HuH-7.5 (cell line): ENCODE data around the gene C4orf50.

Experiments
- DNase-seq: peaks from one replicate; pipeline ENCODE4 v3.0.0; 2011; ENCODE audit warnings: low spot score

Gene C4orf50

GRCh38 chr4:5943561-5943960 is 74.7 kb downstream of the C4orf50 start:
- DNase-seq = no peak

DNA sequence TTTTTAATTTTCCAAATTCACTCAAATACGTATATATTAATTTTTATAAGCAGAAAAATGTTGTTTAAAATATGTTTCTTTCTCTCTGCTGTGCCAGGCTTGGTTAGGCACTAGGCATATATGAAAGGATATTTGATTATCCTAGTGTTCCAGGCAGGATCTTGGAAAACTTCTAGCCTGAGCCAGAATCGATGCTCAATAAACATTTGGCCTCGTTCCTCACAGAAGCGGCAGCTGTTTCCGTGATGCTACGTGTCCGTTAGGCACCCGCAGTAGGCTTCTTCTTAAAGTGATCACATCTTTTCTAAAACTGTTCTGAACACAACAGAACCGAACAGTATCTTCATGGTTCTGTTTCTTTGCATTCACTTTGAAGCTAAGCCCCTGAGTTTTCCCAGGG is 75.3 kb downstream of the C4orf50 start:
- no peak for DNase-seq

DNA sequence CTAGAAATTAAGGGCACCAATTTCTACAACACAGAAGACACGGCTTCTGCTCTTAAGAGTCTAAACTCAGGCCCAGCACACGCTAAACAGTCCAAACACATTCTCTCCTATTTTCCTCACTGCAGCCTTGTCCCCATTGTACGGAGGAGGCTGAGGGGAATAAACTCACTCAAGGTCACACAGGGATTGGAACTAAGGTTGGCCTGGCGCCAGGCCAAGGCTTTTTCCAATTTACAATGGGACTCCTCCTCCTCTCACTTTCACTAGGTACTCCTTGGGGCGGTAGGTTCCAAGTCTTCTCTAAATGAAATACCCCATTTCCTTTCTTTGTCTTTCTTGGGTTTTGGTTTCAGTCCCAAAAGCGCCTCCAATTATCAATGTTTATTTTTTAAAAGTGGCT is 76.6 kb downstream of the C4orf50 start:
- DNase-seq = no peak

DNA sequence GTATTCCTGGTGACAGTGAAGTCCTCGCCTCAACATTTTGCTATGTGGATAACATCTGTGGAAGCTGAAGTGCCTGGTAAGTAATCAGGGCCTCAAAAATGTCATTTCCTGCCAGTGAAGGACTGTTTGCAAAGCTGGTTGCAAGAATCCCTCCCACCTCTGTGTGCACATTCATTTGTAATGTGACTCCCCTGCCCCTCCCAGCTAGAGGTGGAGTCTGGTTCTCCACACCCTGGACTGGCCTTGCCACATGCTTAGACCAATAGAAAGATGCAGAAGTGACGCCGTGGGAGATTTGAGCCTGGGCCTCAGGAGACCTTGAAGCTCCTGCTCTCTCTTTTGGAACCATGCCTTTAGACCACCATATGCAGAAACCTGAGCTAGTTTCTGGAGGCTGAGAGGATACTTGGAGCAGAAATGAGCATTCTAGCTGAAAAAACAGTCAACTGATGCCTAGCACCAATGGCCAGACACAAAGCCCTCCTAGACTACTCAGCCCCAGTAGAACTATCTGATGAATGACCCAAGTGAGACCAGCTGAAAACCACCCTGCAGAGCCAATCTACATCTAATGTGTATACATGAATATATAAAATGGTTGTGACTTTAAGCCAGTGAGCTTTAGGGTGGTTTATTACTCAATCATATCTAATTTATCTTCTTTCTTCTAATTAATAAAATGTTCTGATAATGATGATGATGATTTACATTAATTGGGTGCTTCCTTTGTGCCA is 77.6 kb downstream of the C4orf50 start:
- no peak for DNase-seq

DNA sequence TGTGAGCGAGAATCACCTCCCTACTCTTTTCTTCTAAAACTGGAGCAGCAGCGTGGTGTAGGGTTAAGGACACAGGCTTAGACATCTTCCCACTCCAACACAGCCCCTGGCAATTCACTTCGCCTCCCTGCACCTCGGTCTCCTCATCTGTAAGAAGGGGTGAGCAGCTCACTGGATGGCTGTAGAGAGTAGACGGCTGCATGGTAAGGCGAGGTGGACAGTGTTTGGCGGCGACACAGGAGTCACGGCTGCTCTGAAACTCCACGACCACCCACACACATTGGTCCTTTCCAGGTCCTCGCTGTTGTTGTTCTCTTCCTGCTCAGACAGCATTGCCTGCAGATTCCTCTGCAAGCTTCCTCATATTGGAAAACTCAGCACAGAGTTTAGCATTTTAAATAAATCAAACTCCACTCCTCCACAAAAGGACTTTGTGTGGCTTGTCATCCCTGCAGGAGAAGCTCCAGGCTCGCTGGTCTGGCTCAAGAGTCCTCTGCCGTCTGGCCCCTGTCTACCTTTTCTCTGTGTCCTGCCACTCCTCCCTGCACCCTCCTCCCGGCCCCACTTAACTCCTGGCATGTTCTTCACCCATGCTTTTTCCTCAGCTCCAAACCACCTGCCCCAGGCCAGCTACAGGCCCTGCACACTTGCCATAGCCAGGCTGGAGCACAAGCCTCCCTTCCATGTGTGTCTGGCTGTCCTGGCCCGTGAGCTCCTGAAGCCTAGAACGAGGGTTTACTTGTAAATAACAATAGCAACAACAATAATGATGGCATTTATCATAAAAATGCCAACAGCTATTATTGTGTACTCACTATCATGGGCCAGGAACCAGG is 84.0 kb downstream of the C4orf50 start:
- DNase-seq = no peak

DNA sequence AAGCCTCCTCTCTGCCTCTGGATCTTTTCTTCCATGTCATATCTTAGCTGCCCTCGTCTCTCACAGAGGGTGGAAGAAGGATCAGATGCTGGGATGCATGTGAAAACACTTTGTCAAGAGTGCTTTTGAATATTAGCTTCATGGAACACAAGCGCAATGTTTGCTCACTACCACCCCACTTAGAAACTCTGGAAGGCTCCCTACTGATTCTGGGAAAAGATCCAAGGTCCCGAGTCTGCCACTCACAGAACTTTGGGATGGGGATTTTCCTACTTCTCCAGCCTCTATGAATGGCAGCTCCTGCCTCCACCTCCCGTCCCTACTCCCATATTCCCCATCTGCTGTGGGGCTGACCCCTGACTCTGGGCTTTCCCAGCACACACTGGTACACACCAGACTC is 85.1 kb downstream of the C4orf50 start:
- no peak for DNase-seq

DNA sequence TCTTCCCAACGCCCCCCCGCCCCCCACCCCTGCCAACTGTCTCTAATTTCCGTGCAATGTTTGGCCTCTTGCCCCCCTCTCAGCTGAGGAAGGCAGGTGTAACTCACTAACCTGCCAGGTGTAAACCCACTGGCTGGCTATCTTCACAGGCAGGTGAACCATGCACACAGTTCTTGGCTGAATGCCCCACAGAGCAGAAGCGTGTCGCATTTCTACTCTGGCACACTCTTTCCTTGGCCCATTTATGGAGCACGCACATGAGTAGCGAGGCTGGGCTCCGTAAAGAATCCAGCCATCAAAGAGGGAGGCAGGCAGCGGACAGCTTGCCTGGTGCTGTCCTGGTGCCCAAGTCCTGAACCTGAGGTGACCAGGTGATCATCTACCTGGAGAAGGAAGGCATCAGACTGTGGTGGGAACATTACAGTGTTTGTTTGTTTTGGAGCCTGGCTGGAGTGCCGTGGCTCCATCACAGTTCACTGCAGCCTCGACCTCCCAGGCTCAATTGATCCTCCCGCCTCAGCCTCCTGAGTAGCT is 86.1 kb downstream of the C4orf50 start:
- no peak for DNase-seq

GRCh38 chr4:5931526-5931925 is 86.7 kb downstream of the C4orf50 start:
- DNase-seq = no peak

GRCh38 chr4:5930876-5931275 is 87.4 kb downstream of the C4orf50 start:
- DNase-seq = no peak

- DNase-seq = no peak
Observed at GRCh38 chr4:5930456-5930855, 87.8 kb downstream of the C4orf50 start.

DNA sequence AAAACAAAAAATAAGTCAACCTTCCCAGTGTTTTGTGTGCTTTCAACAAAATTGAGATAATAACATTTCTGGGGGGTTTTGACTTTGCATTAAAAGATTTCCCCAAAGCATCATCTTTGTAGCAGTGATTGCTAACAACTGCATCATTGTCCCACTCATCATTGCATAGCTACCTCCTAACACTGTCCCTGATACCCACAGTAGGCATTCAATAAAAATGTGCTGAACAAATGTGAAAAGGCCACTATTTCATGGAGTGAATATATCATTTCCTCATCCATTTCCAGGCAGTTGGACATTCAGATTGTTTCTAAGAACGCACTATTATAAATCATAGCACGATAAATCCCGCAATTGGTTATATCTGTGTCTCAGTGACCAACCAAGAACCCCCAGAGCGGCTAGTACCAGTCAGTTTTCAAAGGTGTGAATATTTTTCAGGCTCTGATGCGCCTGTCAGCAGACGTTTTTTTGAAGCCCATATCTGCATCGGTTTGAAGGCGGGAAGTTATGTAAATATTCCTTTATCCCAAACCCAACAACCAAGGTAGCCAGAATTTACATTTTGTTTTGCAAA is 89.3 kb downstream of the C4orf50 start:
- no peak for DNase-seq

DNA sequence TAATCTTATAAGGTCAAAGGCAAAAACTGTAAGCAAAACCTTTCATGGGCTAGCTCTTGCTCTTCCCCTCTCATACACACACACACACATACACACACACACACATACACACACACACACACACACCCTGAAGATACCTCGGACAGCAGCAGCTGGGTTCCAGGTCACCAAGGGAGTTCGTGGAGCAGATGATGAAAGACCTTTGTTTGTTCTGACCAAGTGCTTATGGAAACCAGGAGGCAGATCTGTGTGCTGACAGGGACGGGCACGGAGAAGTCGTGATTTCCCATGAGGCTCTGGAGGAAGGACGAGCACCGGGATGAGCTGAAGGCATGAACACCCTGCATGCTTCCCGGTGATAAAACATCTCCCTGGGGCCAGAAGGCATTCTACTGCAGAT is 90.0 kb downstream of the C4orf50 start:
- DNase-seq = no peak

DNA sequence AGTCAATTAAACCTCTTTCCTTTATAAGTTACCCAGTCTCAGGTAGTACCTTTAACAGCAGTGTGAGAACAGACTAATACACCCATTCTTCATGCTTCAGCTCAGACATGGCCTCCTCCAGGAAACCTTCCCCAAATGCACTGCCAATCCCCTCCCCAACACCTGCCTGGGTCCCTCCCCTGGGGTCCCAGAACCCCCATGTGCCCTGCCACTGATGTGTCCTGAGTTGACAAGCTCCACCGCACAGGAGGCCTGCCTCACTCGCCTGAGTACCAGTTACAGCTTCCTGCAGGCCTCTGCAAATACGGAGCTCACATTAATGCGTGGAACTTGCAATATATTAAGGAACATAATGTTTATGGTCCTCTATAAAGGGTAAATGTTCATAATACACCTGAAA is 90.5 kb downstream of the C4orf50 start:
- DNase-seq = no peak

GRCh38 chr4:5927116-5927515 is 91.1 kb downstream of the C4orf50 start:
- no peak for DNase-seq

- no peak for DNase-seq
Observed at GRCh38 chr4:5926598-5926997, 91.6 kb downstream of the C4orf50 start.

DNA sequence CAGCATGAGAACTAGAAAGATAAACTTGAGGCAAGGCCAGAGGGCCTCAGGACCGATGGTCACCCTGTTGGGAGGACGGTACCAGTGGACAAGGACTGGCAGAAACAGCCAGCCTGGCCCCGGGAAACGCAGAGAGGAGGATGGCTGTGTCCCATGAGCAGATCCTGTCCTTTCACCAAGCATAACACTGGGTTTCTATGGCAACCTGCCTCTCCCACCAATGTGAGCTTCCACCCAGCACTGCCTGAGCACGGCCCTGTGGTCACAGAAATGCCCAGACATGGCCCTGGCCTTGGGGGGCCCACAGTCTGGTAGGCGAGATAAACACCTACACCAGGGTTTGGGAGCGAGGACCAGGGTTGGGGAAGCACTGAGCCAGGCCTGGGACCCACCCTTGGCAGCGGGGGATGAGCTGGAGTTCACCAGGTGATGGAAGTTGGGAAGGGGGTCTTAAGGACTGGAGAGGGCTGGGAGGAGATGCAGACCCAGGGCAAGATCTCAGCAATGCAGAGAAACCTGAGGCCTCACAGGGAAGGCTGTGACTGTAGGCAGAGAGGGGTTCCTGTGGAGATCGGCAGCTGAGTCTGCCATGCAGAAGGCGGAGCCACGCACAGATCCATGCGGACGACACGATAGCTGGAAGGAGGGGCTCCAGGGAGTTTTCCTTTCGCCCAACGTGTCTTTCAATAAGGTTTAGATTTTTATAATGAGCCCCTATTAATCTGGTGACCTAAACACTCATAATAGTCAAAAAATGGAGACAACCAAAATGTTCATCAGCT is 92.6 kb downstream of the C4orf50 start:
- no peak for DNase-seq

DNA sequence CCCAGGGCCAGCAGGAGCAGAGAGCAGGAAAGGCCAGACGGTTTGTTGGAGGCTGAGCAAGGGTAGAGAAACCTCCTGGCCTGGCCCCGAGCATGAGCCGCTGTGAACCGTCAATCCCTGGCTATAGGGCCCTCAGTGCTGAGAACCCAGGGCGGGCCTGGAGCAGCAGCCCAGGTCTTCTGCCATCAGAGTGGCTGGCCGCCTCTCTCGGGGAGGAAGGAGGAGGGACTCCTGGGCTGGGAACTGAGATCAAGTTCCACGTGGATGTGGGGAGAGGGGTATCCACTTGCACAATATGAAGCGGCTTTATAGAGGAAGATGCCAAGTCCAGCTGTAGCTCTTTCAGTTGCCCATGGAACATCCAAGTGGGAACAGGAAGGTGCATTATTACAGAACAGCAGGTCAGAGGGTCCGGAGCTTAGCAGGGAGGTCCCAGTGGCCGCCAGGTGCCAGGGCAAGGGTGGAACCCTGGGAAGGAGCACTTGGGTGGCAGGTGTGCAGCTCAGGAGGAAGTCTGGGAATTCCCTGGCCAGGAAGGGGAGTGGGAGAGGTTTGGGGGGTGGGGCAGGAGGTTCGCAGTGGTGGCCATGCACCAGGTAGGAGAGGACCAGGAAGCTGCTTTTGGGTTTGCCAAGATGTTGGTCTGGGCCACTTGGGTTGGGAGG is 93.6 kb downstream of the C4orf50 start:
- no peak for DNase-seq

- DNase-seq = no peak
Observed at GRCh38 chr4:5923376-5923775, 94.9 kb downstream of the C4orf50 start.

GRCh38 chr4:5922556-5922955 is 95.7 kb downstream of the C4orf50 start:
- DNase-seq = no peak

DNA sequence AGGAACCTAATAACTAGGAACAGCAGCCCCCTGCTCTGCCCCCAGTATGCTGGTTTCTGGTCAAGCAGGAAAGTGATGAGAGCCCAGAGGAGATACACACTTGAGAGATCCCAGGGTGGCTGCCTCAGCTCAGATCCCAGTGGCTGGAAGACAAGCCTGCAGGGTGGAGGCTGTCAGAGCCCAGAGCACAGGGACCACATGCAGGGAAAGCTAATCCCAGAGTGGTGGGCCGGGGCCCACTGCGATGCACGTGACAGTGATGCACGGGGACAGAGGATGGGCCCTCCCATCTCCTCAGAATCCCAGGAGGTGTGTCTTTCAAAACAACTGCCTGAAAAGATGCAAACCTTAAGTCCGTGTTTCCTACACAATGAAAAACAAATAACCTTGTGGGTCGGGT is 96.2 kb downstream of the C4orf50 start:
- DNase-seq = no peak

- DNase-seq = no peak
Observed at GRCh38 chr4:5921101-5921980, 96.9 kb downstream of the C4orf50 start.
